PC-9 (cell line): ENCODE data around the gene PDE6D. TPM values are rescaled to one million over a fixed set of nuclear protein-coding genes. Genes with fewer than 3 reads are reported as not detected.

ENCODE experiments used
- BruUV-seq: library from RNA; stranded (reverse); fragments of 400-500 nt; replicated peaks from 2 replicates; lab custom pipeline; 2021; lab: Mats Ljungman, UMichigan
- CTCF ChIA-PET: fragments of 300-600 bp; sonication (Branson Sonifier 250); formaldehyde crosslinking; loops from one replicate; lab custom pipeline; 2022; ENCODE audit warnings: antibody characterized with exemption; lab: Charles Lee
- POLR2A ChIA-PET: fragments of 300-600 bp; sonication (Branson Sonifier 250); formaldehyde crosslinking; loops from one replicate; lab custom pipeline; 2022; ENCODE audit warnings: antibody characterized with exemption; ENCODE audit not compliant: unreplicated experiment; lab: Charles Lee
- DNase-seq, 2 experiments: peaks; one replicate each; pipeline versions ENCODE4 v3.0.0 to v3.0.0-alpha.2; 2015 to 2022; ENCODE audit warnings: mixed read lengths in 1 of 2
- H2AFZ ChIP-seq: fragments of 200-600 bp; sonication (generic); 2 replicates; pipeline ENCODE4 v1.8.1; 2017; ENCODE audit warnings: antibody characterized with exemption
- H3F3A ChIP-seq: fragments of 200-600 bp; sonication (generic); 2 replicates; pipeline ENCODE4 v1.8.1; 2017; ENCODE audit warnings: antibody characterized with exemption, mild to moderate bottlenecking, low read depth; ENCODE audit not compliant: insufficient read depth
- H3K27ac ChIP-seq: fragments of 200-600 bp; sonication (generic); 2 replicates; pipeline ENCODE4 v1.6.1; 2016; ENCODE audit warnings: mixed run types
- H3K27me3 ChIP-seq: fragments of 200-600 bp; sonication (generic); 2 replicates; pipeline ENCODE4 v1.6.1; 2016; ENCODE audit warnings: low read depth, mixed run types; ENCODE audit not compliant: insufficient read depth
- H3K36me3 ChIP-seq: fragments of 200-600 bp; sonication (generic); 2 replicates; pipeline ENCODE4 v1.6.1; 2016; ENCODE audit warnings: low read depth, mixed run types
- H3K4me1 ChIP-seq: fragments of 200-600 bp; sonication (generic); replicated peaks from 2 replicates; pipeline ENCODE4 v1.6.1; 2016; ENCODE audit warnings: mixed run types; ENCODE audit not compliant: insufficient read depth
- H3K4me2 ChIP-seq: fragments of 200-600 bp; sonication (generic); 2 replicates; pipeline ENCODE4 v1.6.1; 2017; ENCODE audit warnings: mixed run types
- H3K4me3 ChIP-seq: fragments of 200-600 bp; sonication (generic); 2 replicates; pipeline ENCODE4 v1.6.1; 2016; ENCODE audit warnings: mixed run types
- H3K79me2 ChIP-seq: fragments of 200-600 bp; sonication (generic); 2 replicates; pipeline ENCODE4 v1.6.1; 2017; ENCODE audit warnings: low read depth, mixed run types
- H3K9me2 ChIP-seq: fragments of 200-600 bp; sonication (generic); 2 replicates; pipeline ENCODE4 v1.8.1; 2017; ENCODE audit warnings: mild to moderate bottlenecking; ENCODE audit not compliant: insufficient read depth
- H3K9me3 ChIP-seq: fragments of 200-600 bp; sonication (generic); 2 replicates; pipeline ENCODE4 v1.8.1; 2016; ENCODE audit warnings: low read depth; ENCODE audit not compliant: insufficient read depth
- H4K20me1 ChIP-seq: fragments of 200-600 bp; sonication (generic); 2 replicates; pipeline ENCODE4 v1.8.1; 2017; ENCODE audit not compliant: insufficient read depth
- EZH2 ChIP-seq: fragments of 200-600 bp; sonication (generic); IDR thresholded peaks from 2 replicates; pipeline ENCODE4 v1.8.0; 2017; ENCODE audit warnings: antibody characterized with exemption, low read depth
- intact Hi-C: fragments of 100-400 bp; cut with micrococcal nuclease; formaldehyde crosslinking; loops from one replicate; pipeline ENCODE4 v1.10.0; 2022; ENCODE audit not compliant: unreplicated experiment
- total RNA-seq: library from RNA; stranded (reverse); gene quantifications from 2 replicates; pipeline ENCODE4 v1.2.3, GENCODE V29; 2021
- TF ChIP-seq, protein P1 (sequence below): fragments of 200-600 bp; sonication (generic); conservative IDR thresholded peaks from 2 replicates; pipeline ENCODE4 v1.6.1; 2017; ENCODE audit warnings: mixed run types, antibody characterized with exemption, mild to moderate bottlenecking, moderate library complexity

PDE6D gene
- total RNA-seq, 1 experiment from 2014 or later = 32.2 TPM

- Histone ChIP-seq H3K9me3 (no peaks in the 10 kb centered on the region), H3K4me1 (no peaks in the 10 kb centered on the region), H3K79me2 (no peaks in the 10 kb centered on the region), H4K20me1 (no peaks in the 10 kb centered on the region), H3F3A (no peaks in the 10 kb centered on the region), H3K4me2 (no peak overlapping the region), H2AFZ (no peak overlapping the region), H3K27ac (no peak overlapping the region), H3K27me3 (no peaks in the 10 kb centered on the region), H3K36me3 (no peaks in the 10 kb centered on the region), H3K4me3 (no peak overlapping the region), H3K9me2 (no peaks in the 10 kb centered on the region)
- BruUV-seq = no TSS peak
- POLR2A ChIA-PET = no interaction called here
- TF ChIP-seq, protein P1, sequence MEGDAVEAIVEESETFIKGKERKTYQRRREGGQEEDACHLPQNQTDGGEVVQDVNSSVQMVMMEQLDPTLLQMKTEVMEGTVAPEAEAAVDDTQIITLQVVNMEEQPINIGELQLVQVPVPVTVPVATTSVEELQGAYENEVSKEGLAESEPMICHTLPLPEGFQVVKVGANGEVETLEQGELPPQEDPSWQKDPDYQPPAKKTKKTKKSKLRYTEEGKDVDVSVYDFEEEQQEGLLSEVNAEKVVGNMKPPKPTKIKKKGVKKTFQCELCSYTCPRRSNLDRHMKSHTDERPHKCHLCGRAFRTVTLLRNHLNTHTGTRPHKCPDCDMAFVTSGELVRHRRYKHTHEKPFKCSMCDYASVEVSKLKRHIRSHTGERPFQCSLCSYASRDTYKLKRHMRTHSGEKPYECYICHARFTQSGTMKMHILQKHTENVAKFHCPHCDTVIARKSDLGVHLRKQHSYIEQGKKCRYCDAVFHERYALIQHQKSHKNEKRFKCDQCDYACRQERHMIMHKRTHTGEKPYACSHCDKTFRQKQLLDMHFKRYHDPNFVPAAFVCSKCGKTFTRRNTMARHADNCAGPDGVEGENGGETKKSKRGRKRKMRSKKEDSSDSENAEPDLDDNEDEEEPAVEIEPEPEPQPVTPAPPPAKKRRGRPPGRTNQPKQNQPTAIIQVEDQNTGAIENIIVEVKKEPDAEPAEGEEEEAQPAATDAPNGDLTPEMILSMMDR = no peak
- TF ChIP-seq EZH2 = no peak
- DNase-seq = no peak
- intact Hi-C loops = no loop called here
- CTCF ChIA-PET = no interaction called here
These were observed 17.0 kb downstream of the PDE6D start for GRCh38 chr2:231764124-231764523.

GRCh38 chr2:231761735-231762134, 19.3 kb downstream of the PDE6D start:
- intact Hi-C loops = no loop called here
- H3K36me3 ChIP-seq = no peaks in the 10 kb centered on the region
- H3K27me3 ChIP-seq = no peaks in the 10 kb centered on the region
- CTCF ChIA-PET = no interaction called here
- H3K4me3 ChIP-seq = no peak overlapping the region
- H3K9me3 ChIP-seq = no peaks in the 10 kb centered on the region
- TF ChIP-seq EZH2 = no peak
- TF ChIP-seq, protein P1 = no peak
- H3K27ac ChIP-seq = no peak overlapping the region
- no peaks in the 10 kb centered on the region for H3K4me1 ChIP-seq
- no peak for DNase-seq
- no peaks in the 10 kb centered on the region for H3F3A ChIP-seq
- H4K20me1 ChIP-seq = no peaks in the 10 kb centered on the region
- no peaks in the 10 kb centered on the region for H3K9me2 ChIP-seq
- no peaks in the 10 kb centered on the region for H3K79me2 ChIP-seq
- BruUV-seq = no TSS peak
- no peak overlapping the region for H3K4me2 ChIP-seq
- POLR2A ChIA-PET = no interaction called here
- no peak overlapping the region for H2AFZ ChIP-seq

DNA sequence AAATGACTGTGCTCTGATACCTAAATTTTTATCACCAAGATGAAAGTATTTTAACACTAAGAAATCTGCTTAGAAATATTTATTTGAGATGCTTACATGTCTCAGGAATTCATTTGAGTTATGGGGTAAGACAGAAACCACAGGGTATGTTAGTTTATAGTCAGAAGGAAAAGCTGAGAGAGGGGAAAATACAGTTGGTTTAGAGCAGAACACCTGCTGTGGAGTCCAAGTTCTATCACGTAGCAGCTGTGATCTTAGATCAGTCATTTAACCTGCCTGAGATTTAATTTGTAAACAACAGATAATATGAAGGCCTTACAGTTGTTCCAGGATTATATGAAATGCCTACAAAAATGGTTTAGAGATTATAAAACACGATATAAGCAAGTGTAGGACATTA, 29.0 kb downstream of the PDE6D start:
- no peak overlapping the region for H3K27ac ChIP-seq
- no peak overlapping the region for H3K4me2 ChIP-seq
- no peaks in the 10 kb centered on the region for H3K36me3 ChIP-seq
- no peaks in the 10 kb centered on the region for H3K79me2 ChIP-seq
- TF ChIP-seq, protein P1 = no peak
- no peak for TF ChIP-seq EZH2
- no peaks in the 10 kb centered on the region for H3K4me1 ChIP-seq
- no peaks in the 10 kb centered on the region for H3F3A ChIP-seq
- no peaks in the 10 kb centered on the region for H3K27me3 ChIP-seq
- intact Hi-C loops = no loop called here
- no peak overlapping the region for H2AFZ ChIP-seq
- DNase-seq = no peak
- no peaks in the 10 kb centered on the region for H3K9me3 ChIP-seq
- H3K4me3 ChIP-seq = no peak overlapping the region
- H3K9me2 ChIP-seq = no peaks in the 10 kb centered on the region
- ChIA-PET CTCF (no interaction called here), POLR2A (interaction anchor here (0.6 kb wide), 1 partner anchor 9 kb away, joined by 4 read pairs; no protein-coding TSS in a partner anchor)
- BruUV-seq = no TSS peak
- H4K20me1 ChIP-seq = no peaks in the 10 kb centered on the region
